Measurements from ENCODE around the gene GAS6. TPM values are rescaled to one million over a fixed set of nuclear protein-coding genes. Genes with fewer than 3 reads are reported as not detected.

The GAS6 gene
- total RNA-seq, 2 donors from 2014 or later: 206 to 254 TPM

DNA sequence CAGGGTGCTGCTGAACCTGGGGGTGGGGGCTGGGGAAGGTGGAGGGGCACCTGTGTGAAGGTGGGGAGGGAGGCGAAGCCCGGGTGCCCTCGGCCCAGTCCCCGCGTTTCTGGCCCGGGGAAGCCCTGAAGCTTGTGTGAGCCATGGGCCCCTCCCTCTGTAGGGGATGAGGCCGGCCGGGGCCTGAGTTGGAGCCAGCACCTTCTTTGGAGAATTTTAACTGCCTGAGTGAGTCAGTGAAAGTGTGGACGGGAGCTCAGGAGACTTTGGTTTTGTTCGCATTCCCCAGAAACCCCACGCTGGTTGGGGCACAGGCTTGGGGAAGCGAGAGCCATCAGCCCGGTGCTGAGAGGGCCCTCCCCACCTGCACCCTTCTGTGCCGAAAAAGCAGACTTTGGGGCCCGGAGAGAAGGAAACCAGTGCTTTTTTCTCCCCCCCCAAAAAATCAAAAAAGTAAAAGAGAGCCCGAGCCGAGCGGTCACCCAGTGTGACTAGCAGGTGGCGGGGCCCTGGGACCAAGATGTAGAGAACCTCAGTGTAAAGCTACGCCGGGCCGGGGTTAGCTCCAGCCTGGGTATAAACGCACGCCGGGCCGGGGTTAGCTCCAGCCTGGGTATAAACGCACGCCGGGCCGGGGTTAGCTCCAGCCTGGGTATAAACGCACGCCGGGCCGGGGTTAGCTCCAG, 59.7 kb downstream of the GAS6 start:
- Histone ChIP-seq H3K9me3 (peaks cover 0 to 15% of the 10 kb centered on the region in 2 donors), H3K27me3 (no peaks in the 10 kb centered on the region), H3K27ac (no peak overlapping the region), H3K4me3 (no peak overlapping the region), H3K4me1 (peaks cover 0 to 15% of the 10 kb centered on the region in 2 donors), H3K36me3 (no peaks in the 10 kb centered on the region)
- no peak for DNase-seq (ENCODE audit: low spot score)
- TF ChIP-seq, protein P1, sequence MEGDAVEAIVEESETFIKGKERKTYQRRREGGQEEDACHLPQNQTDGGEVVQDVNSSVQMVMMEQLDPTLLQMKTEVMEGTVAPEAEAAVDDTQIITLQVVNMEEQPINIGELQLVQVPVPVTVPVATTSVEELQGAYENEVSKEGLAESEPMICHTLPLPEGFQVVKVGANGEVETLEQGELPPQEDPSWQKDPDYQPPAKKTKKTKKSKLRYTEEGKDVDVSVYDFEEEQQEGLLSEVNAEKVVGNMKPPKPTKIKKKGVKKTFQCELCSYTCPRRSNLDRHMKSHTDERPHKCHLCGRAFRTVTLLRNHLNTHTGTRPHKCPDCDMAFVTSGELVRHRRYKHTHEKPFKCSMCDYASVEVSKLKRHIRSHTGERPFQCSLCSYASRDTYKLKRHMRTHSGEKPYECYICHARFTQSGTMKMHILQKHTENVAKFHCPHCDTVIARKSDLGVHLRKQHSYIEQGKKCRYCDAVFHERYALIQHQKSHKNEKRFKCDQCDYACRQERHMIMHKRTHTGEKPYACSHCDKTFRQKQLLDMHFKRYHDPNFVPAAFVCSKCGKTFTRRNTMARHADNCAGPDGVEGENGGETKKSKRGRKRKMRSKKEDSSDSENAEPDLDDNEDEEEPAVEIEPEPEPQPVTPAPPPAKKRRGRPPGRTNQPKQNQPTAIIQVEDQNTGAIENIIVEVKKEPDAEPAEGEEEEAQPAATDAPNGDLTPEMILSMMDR (IDR thresholded peaks at IDR 0.05): no peak

DNA sequence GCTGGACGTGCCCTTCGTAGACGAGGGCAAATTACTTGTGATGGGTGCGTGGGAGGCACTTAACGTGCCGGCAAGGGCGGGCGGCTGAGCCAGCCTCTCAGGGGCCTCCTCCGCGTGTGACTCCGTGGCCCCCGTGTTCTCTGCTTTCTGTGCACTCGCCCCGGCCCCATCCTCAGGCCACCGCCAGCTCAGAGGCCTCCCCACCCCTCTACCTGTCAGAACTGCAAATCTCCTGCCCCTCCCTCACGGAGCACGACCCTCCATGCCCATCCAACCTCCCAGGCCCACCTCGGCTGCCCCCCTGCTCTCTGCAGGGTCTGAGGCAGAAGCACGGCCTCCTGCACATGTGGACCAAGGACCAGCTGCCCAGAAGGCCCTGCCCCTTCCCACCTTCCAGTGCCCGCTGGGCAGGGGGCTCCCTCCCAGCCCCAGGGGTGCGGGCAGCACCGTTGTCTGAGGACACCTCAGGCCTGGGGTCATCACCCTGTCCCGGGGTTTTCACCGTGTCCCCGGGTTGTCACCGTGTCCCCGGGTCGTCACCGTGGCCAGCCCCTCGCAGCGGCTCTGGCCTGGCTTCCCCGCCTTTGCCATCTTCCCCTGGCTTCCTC, 60.4 kb downstream of the GAS6 start:
- Histone ChIP-seq H3K27ac (no peak overlapping the region), H3K9me3 (peaks cover 0 to 9% of the 10 kb centered on the region in 2 donors)
- no peak for DNase-seq (ENCODE audit: low spot score)

DNA sequence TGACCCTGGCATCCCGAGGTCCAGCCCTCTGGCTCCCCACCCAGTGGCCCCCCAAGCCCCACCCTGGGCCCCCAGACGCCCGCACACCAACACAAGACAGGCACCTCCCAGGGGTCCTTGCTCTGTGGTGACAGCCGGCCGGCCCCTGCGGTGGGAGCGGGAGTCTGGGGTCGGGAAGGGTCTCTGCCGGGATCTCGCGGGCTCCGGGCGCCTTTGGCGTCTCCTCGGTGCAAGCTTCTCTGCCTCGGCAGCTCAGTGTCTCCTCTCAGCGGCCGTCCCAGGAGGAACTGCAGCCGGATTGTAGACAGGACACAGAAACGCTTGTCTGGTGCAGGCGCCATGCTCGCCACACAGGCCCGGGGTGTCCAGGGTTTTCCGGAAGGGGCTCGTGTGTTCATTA, 61.1 kb downstream of the GAS6 start:
- peaks cover 0 to 2% of the 10 kb centered on the region in 2 donors for H3K9me3 ChIP-seq
- no peak overlapping the region for H3K27ac ChIP-seq
- no peak overlapping the region for H3K4me3 ChIP-seq
- TF ChIP-seq, protein P1 (IDR thresholded peaks at IDR 0.05): no peak
- DNase-seq (ENCODE audit: low spot score): no peak
- H3K36me3 ChIP-seq: no peaks in the 10 kb centered on the region
- H3K27me3 ChIP-seq: no peaks in the 10 kb centered on the region
- peaks cover 0 to 15% of the 10 kb centered on the region in 2 donors for H3K4me1 ChIP-seq

More for the DNA sequence above, 60.4 kb downstream of the GAS6 start:
- H3K36me3 ChIP-seq: no peaks in the 10 kb centered on the region
- TF ChIP-seq, protein P1 (IDR thresholded peaks at IDR 0.05): no peak
- H3K4me1 ChIP-seq: peaks cover 0 to 15% of the 10 kb centered on the region in 2 donors
- H3K27me3 ChIP-seq: no peaks in the 10 kb centered on the region
- H3K4me3 ChIP-seq: no peak overlapping the region

GRCh38 chr13:113802090-113802531, 61.8 kb downstream of the GAS6 start:
- TF ChIP-seq, protein P1 (IDR thresholded peaks at IDR 0.05): no peak
- peaks cover 0 to 15% of the 10 kb centered on the region in 2 donors for H3K4me1 ChIP-seq
- H3K4me3 ChIP-seq: no peak overlapping the region
- H3K27ac ChIP-seq: no peak overlapping the region
- no peak for DNase-seq (ENCODE audit: low spot score)
- H3K9me3 ChIP-seq: no peaks in the 10 kb centered on the region
- no peaks in the 10 kb centered on the region for H3K27me3 ChIP-seq
- no peaks in the 10 kb centered on the region for H3K36me3 ChIP-seq

DNA sequence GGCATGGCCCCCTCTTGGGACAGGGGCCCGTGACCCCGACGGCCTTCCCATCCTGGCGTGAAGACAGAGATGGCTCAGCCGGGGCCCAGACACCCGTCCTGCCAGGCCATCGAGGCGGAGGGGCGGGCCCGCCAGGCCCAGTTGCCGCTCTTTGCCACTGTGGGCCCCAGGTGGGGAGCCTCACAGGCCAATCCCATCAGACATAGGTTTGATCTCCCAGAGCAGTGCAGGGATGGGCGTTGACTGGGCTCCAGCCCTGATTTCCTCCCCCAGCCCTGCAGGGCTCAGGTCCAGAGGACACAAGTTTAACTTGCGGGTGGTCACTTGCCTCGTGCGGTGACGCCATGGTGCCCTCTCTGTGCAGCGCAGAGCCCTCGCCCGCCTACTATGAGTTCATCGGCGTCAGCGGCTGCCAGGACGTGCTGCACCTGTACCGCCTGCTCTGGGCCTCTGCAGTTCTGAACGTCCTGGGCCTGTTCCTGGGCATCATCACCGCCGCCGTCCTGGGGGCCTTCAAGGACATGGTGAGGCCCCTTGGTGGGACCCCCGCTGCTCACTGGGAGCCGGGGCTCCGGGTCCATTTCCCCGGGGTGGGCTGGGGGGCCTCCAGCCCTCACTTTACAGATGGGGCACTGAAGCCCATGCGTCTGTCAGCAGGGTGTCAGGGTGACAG, 62.5 kb downstream of the GAS6 start:
- H3K36me3 ChIP-seq: no peaks in the 10 kb centered on the region
- TF ChIP-seq, protein P1 (IDR thresholded peaks at IDR 0.05): no peak
- H3K27ac ChIP-seq: no peak overlapping the region
- no peaks in the 10 kb centered on the region for H3K9me3 ChIP-seq
- no peaks in the 10 kb centered on the region for H3K27me3 ChIP-seq
- H3K4me1 ChIP-seq: peaks cover 0 to 15% of the 10 kb centered on the region in 2 donors
- no peak for DNase-seq (ENCODE audit: low spot score)
- H3K4me3 ChIP-seq: no peak overlapping the region

Data from right atrium auricular region (tissue), 2 donors.